NT2/D1 (cell line): ENCODE results near the gene IFI27L1.

ENCODE experiments used
- SUZ12 ChIP-seq: IDR thresholded peaks from 2 replicates; pipeline ENCODE4 v1.6.1; 2011; ENCODE audit not compliant: insufficient read length, insufficient read depth; ENCODE audit errors: extremely low read depth
- YY1 ChIP-seq: IDR thresholded peaks from 2 replicates; pipeline ENCODE4 v1.6.1; 2011; ENCODE audit not compliant: insufficient read length, insufficient read depth
- ZNF274 ChIP-seq: IDR thresholded peaks from 2 replicates; pipeline ENCODE4 v1.6.1; 2011; ENCODE audit warnings: mild to moderate bottlenecking, low read depth, low read length

- TF ChIP-seq YY1 (no peak), ZNF274 (no peak), SUZ12 (no peak)
Measured at GRCh38 chr14:94062344-94062940, 18.7 kb upstream of the IFI27L1 start.
